ENCODE data around the gene ZNF526.

DNA sequence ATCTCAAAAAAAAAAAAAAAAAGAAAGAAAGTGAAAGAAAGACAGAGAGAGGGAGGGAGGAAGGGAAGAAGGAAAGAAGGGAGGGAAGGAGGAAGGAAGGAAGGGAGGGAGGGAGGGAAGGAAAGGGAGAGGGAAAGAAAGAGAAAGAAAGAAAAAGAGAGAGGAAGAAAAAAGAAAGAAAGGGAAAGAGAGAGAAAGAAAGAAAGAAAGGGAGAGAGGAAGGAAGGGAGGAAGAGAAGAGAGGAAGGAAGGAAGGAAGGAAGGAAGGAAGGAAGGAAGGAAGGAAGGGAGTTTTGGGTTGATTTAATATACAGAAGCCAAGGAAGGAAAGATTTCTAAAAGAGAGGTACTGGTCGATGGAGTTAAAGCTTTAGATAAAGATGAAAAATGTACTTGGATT is 31.4 kb upstream of the ZNF526 start:
- no peak for TF ChIP-seq POLR2A (IDR thresholded peaks at IDR 0.05)
- TF ChIP-seq, protein P1, sequence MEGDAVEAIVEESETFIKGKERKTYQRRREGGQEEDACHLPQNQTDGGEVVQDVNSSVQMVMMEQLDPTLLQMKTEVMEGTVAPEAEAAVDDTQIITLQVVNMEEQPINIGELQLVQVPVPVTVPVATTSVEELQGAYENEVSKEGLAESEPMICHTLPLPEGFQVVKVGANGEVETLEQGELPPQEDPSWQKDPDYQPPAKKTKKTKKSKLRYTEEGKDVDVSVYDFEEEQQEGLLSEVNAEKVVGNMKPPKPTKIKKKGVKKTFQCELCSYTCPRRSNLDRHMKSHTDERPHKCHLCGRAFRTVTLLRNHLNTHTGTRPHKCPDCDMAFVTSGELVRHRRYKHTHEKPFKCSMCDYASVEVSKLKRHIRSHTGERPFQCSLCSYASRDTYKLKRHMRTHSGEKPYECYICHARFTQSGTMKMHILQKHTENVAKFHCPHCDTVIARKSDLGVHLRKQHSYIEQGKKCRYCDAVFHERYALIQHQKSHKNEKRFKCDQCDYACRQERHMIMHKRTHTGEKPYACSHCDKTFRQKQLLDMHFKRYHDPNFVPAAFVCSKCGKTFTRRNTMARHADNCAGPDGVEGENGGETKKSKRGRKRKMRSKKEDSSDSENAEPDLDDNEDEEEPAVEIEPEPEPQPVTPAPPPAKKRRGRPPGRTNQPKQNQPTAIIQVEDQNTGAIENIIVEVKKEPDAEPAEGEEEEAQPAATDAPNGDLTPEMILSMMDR (IDR thresholded peaks at IDR 0.05), result no peak

All from esophagus squamous epithelium (tissue), 4 donors.